Activated T-helper 1 cell treated with anti-CD3 and anti-CD28 coated beads, Interleukin-12 subunit alpha, Interleukin-12 subunit beta, Interleukin-2, Interleukin-4 antibody, amounts not matched to agents 30 ng/mL and 10 ng/mL and 1 ng/mL, durations not matched to agents 14 hours and 24 hours and 36 hours (primary cell): ENCODE data around the gene LRRC74B. TPM values are rescaled to one million over a fixed set of nuclear protein-coding genes. Genes with fewer than 3 reads are reported as not detected.
A peak's percentile ranks its signal among the peaks of the same experiment; 100 is the strongest.
"Not testable (repeated sequence)": the region's sequence is repeated elsewhere in the genome, so short reads cannot be mapped to it uniquely, and the experiment has no call there.

Experiments
- DNase-seq: peaks from one replicate; pipeline ENCODE4 v3.0.0; 2021; ENCODE audit warnings: low spot score
- H3K27ac Mint-ChIP-seq: one replicate; pipeline ENCODE4 v1.8.0; 2021; ENCODE audit warnings: mild to moderate bottlenecking, mixed read lengths
- H3K27me3 Mint-ChIP-seq: one replicate; pipeline ENCODE4 v1.8.0; 2022; ENCODE audit warnings: mild to moderate bottlenecking, moderate library complexity, mixed read lengths; ENCODE audit not compliant: insufficient read depth
- H3K36me3 Mint-ChIP-seq: one replicate; pipeline ENCODE4 v1.8.0; 2021; ENCODE audit warnings: low read depth, mixed read lengths
- H3K4me1 Mint-ChIP-seq: one replicate; pipeline ENCODE4 v1.8.0; 2021; ENCODE audit warnings: low read depth, mixed read lengths
- H3K4me3 Mint-ChIP-seq: one replicate; pipeline ENCODE4 v1.8.0; 2021; ENCODE audit warnings: mild to moderate bottlenecking, moderate library complexity, mixed read lengths
- H3K9me3 Mint-ChIP-seq: one replicate; pipeline ENCODE4 v1.8.0; 2021; ENCODE audit warnings: mixed read lengths
- intact Hi-C: fragments of 100-400 bp; cut with micrococcal nuclease; formaldehyde crosslinking; loops from one replicate; pipeline ENCODE4 v1.15.1; 2024
- total RNA-seq: library from RNA; stranded (reverse); gene quantifications from 2 replicates; pipeline ENCODE4 v1.2.3, GENCODE V29; 2022

Gene LRRC74B
- total RNA-seq, 1 donor from 2014 or later: not detected

DNA sequence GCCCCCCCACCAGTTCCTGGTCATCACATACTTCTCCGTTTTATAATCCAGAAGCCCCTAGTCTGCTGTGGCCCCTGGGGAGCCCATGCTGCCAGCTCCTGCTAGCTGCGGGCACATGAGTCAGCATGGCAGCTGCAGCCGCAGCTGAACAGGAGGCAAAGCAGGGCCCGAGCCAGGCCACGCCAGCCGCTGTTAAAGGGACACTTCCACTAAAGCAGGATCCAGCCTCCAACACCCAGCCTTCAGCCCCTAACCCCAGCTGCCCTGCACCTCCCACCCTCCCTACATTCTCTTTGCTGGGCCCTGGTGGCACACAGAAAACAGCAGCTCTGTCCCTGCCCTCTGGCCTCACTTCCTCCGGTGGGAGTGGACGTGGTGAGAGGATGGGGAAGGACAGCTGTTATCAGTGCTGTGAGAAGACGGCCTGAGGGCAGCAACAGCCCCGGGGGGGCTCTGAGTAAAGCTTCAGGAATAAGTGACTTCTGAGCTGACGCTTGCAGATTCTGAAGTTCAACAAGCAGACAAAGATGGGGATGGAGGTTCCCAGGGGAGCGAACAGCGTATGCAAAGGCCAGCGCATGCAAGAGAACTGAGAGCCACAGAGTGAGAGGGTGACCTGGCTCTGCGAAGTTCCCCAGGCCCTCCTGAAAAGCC, 688 bp upstream of the LRRC74B start:
- no peaks in the 10 kb centered on the region for H3K36me3 Mint-ChIP-seq

DNA sequence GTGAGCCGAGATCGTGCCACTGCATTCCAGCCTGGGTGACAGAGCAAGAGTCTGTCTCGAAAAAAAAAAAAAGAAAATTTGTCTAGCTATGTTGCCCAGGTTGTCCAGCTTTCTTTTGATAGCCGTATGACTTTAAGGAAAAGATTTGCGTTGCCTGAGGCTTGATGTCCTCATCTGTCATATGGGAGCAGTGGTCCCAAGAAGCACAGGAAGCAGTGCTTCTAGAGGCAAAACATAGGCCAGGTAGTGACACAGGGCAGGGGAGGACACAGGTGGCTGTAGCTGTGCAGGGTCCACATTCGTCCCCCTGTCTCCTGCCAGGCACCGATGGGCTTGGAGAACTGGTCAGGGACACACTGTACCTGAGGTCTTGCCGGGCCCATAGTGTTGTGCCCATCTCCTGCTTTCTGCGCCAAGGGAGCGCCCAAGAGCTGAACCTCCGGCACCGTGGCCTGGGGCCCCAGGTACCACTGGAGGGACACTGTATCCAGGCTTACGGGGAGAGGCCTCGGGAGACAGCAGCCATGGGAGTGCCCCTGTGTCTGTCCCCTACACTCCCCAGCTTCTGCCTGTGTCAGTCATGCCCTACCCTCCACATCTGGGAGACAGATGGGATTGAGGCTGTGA, 1.4 kb downstream of the LRRC74B start:
- Mint-ChIP-seq H3K27me3 (peaks cover 22% of the 10 kb centered on the region), H3K36me3 (no peaks in the 10 kb centered on the region), H3K4me3 (no peak overlapping the region), H3K4me1 (peaks cover 29% of the 10 kb centered on the region), H3K9me3 (no peaks in the 10 kb centered on the region), H3K27ac (no peak overlapping the region)
- no peak for DNase-seq
- intact Hi-C loops: no loop called here

More for the DNA sequence above, 688 bp upstream of the LRRC74B start:
- H3K27me3 Mint-ChIP-seq: peaks cover 22% of the 10 kb centered on the region
- peak overlapping the region; percentile 80 for H3K27ac Mint-ChIP-seq
- H3K4me3 Mint-ChIP-seq: no peak overlapping the region
- no peak for DNase-seq
- intact Hi-C loops: loop anchor here (1.0 kb wide), 1 partner anchor 31 kb away; no protein-coding TSS in a partner anchor
- peaks cover 17% of the 10 kb centered on the region for H3K4me1 Mint-ChIP-seq
- no peaks in the 10 kb centered on the region for H3K9me3 Mint-ChIP-seq

DNA sequence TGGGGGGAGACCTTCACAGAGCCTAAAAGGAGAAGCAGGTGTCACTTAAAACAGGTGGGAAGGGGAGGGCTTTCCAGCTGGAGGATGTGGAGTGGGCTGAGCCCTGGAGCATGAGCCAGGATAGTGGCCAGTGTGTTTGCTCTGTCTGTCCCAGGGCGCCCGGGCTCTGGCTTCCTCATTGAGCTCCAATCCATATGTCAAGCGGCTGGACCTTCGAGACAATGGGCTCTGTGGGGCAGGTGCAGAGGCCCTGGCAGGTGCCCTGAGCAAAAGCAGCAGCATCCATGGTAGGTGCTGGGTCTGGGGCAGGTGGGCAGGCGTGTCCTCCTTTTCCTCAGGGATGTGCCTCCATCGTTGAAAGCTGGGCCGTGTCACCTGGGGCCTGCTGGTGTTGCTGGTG, 2.0 kb downstream of the LRRC74B start:
- intact Hi-C loops: no loop called here
- Mint-ChIP-seq H3K27me3 (peaks cover 19% of the 10 kb centered on the region), H3K27ac (no peak overlapping the region), H3K4me1 (peaks cover 30% of the 10 kb centered on the region), H3K36me3 (no peaks in the 10 kb centered on the region), H3K4me3 (no peak overlapping the region), H3K9me3 (no peaks in the 10 kb centered on the region)
- DNase-seq: no peak

DNA sequence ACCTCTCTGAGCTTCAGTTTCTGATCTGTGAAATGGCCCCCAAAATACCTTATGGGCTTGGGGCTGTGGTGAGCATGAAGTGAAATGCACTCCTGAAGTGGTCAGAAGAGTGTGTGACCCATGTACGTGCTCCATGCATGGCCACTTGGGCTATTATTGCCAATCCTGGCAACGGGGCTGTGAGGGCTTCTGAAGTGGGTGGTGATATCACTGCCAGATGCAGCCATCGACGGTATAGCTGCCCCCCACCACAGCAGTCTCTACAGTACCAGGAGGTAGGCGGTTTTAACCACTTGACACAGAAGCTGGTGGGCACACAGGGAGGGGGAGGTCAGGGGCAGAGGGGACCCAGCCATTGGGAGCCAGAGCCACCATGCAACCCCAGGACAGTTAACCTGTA, 2.7 kb downstream of the LRRC74B start:
- H3K27ac Mint-ChIP-seq, H3K4me3 Mint-ChIP-seq, intact Hi-C loops, H3K36me3 Mint-ChIP-seq, H3K9me3 Mint-ChIP-seq, DNase-seq: not testable (repeated sequence)
- Mint-ChIP-seq H3K27me3 (peaks cover 14% of the 10 kb centered on the region), H3K4me1 (peaks cover 25% of the 10 kb centered on the region)

DNA sequence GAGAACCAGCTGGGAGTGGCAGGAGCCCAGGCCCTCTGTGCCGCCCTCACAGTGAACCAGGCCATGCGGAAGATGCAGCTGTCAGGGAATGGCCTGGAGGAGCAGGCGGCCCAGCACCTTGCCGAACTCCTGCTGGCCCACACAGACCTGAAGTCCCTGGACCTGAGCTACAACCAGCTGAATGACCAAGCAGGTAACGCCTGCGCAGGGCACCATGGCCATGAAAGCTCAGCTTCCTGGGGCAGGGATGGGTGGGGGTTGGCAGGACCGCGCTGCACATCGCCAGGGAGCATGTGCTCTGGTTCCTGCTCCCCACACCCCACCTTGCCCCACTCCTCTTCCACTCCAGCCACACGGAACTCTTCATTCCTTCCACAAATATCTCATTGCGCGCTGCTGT, 3.2 kb downstream of the LRRC74B start:
- intact Hi-C loops, DNase-seq, H3K27ac Mint-ChIP-seq, H3K36me3 Mint-ChIP-seq, H3K9me3 Mint-ChIP-seq, H3K4me3 Mint-ChIP-seq: not testable (repeated sequence)
- Mint-ChIP-seq H3K27me3 (peaks cover 13% of the 10 kb centered on the region), H3K4me1 (peaks cover 22% of the 10 kb centered on the region)

DNA sequence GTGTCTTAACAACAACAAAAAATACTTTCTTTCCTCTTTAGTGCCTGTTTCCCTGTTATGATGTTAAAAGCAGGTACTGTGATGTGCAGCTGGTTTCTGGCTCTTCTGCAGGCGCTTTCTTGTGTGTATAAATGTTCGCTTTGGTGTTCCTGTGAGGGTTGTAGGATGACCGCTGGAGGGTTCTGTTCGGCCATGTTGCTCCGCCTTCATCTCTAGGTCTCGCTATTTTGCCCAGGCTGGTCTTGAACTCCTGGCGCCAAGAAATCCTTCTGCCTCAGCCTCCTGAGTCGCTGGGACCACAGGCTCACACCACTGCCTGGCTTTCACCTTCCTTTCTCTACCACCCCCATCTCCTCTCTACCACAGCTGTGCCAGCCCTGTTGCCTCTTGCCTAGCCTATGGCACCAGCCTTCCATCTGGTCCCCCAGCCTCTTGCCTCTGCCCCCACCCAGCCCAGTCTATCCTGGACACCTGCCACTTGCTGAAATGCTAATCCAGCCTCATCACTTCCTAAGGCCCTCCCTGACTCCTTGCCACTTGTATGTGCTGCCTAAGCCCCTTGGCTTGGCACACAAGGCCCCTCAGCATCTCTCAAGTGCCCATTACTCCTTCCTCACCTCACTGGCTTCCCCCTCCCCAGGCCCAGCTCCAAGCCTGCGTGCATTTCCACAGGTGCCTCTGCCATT, 5.5 kb downstream of the LRRC74B start:
- Mint-ChIP-seq H3K27me3 (peaks cover 9% of the 10 kb centered on the region), H3K9me3 (no peaks in the 10 kb centered on the region), H3K4me1 (peaks cover 21% of the 10 kb centered on the region), H3K36me3 (no peaks in the 10 kb centered on the region), H3K27ac (no peak overlapping the region), H3K4me3 (no peak overlapping the region)
- DNase-seq: no peak
- intact Hi-C loops: no loop called here

DNA sequence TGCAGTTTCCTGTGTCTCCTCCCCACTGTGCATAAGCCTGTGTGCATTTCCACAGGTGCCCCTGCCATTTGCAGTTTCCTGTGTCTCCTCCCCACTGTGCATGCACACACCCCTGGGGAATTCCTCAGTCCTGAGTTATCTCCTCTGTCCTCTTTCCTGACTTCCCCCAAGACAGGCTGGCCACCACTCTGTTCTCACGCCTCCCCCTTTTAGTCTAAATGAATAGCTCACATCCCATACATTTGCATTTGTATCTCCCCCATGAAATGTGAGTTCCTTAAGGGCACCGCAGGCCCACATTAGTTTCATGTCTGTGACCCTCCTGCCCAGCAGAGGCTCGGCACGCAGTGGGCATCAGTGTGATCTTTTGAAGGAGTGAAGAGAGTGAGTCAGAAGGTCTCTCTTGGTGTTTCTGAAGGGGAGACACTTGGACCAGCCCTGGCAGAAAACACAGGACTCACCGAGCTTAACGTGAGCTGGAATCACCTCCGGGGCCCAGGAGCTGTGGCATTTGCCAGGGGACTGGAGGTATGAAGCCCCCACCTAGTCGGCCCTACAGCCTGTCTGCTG, 6.2 kb downstream of the LRRC74B start:
- DNase-seq: no peak
- Mint-ChIP-seq H3K27me3 (peaks cover 13% of the 10 kb centered on the region), H3K4me1 (peaks cover 27% of the 10 kb centered on the region), H3K27ac (no peak overlapping the region), H3K4me3 (no peak overlapping the region), H3K36me3 (no peaks in the 10 kb centered on the region), H3K9me3 (no peaks in the 10 kb centered on the region)
- intact Hi-C loops: no loop called here

DNA sequence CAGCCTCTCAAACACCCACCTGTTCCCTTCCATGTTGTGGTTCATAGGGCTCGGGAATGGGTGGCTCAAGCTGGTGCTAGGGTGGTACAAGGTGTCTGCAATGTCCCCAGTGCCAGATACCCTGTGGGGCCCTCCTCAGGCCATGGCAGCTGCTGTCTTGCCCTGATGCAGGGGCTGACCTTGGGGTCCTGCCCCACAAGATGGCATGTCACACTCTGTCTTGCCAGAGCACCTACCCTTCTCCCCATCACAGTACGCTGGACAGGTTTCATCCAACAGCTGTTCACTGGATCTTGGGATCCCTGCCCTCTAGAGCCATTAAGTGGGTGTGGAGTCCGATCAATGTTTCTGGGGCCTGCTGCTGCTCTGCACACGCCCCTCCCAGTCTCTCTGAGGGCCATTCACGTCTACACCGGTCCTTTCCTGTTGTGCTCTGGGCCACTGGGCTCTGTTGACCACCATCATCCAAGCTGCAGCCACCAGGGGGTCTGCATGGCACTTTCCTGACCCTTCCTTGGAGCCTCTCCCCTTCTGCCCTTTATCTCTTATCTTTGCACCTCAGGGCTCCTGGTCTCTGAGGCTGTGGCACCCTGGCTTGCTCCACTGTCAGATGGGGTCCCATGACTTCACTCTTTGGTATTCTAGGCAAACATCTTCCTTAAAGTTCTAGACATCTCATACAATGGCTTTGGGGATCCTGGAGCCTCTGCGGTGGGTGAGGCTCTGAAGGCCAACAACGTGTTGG, 7.1 kb downstream of the LRRC74B start:
- intact Hi-C loops: no loop called here
- Mint-ChIP-seq H3K4me3 (no peak overlapping the region), H3K36me3 (no peaks in the 10 kb centered on the region), H3K27me3 (peaks cover 13% of the 10 kb centered on the region), H3K4me1 (peaks cover 28% of the 10 kb centered on the region), H3K9me3 (no peaks in the 10 kb centered on the region), H3K27ac (no peak overlapping the region)
- DNase-seq: no peak

DNA sequence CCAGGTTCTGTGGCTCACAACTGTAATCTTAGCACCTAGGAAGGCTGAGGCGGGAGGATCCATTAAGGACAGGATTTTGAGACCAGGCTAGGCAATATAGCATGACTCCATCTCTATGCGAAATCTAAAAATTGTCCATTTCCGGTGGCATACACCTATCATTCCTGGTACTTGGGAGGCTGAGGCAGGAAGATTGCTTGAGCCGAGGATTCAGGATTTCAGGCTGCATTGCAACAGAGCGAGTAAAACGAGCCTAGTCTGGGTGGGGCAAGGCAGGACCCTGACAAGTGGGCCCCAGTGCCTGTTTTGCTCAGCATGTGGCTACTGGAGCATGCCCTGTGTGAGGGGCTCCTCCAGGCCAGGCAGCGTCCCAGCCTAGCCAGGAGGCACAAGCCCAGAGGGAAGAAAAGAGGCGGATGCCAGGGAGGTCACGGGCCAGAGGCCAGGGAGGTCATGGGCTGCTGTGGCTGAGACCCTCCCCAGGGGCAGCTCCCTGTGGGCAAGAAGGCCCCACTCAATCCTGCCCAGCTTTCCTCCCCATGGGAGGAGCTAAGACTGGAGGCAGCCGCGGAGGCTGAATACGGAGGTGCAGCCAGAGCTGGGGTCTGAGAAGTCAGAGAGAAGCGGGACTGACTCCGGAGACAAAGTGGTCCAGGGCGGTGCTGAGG, 8.4 kb downstream of the LRRC74B start:
- peaks cover 13% of the 10 kb centered on the region for H3K27me3 Mint-ChIP-seq
- H3K9me3 Mint-ChIP-seq: no peaks in the 10 kb centered on the region
- H3K36me3 Mint-ChIP-seq: no peaks in the 10 kb centered on the region

DNA sequence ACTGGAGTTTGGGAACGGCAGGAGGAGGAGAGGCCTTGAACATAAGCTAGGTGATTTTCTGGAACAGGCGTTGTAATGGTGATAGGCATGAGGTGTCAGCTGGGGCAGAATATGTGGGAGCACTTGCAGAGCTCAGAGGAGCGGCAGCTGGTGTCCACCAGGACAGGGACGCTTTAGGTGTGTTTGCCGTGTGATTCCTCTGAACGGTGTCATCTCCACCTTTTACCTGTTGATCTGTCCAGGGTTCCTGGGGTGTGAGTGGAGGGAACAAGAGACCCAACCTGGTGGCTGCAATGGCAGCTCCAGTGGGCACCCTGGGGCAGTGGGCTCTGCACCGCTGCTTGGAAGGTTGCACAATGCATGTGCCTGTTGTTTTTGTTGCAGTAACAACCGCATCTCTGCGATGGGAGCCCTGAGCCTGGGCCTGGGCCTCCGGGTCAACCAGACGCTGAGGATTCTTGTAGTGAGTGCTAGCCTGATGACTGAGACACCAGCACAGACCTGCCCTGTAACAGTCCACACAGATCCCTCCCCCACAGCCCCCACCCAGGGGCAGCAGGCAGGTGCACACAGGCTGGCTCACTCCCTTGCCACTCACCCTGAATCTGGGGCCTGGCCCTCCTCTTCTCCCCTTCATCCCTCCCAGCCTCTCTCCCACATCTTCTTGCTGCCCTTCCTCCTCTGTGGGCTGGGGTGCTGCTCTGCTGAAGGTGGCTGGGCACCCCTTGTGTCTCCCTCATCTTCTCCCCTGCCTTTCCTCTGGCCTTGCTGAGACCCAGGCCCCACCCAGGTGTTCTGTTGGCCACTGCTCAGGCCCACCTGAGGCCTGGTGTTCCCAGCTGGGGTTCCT, 9.2 kb downstream of the LRRC74B start:
- H3K27ac Mint-ChIP-seq: no peak overlapping the region
- DNase-seq: no peak
- intact Hi-C loops: no loop called here
- H3K4me1 Mint-ChIP-seq: peaks cover 28% of the 10 kb centered on the region
- H3K27me3 Mint-ChIP-seq: peaks cover 13% of the 10 kb centered on the region
- H3K4me3 Mint-ChIP-seq: no peak overlapping the region
- no peaks in the 10 kb centered on the region for H3K36me3 Mint-ChIP-seq
- no peaks in the 10 kb centered on the region for H3K9me3 Mint-ChIP-seq

More for the DNA sequence above, 8.4 kb downstream of the LRRC74B start:
- peaks cover 28% of the 10 kb centered on the region for H3K4me1 Mint-ChIP-seq
- no peak overlapping the region for H3K27ac Mint-ChIP-seq
- no peak for DNase-seq
- no peak overlapping the region for H3K4me3 Mint-ChIP-seq
- intact Hi-C loops: no loop called here

DNA sequence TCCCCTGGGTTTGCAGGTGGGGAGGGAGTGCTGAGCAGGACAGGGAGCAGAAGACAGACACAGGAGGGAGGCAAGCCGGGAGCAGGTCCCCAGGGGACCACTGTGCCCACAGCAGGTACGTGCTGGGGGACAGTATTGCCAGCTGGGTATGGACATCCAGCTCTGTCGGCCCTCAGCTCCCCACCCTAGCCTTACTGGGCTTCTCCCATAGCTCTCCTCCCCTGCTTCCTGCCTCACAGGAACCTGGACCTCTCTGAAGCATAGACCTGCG, 9.8 kb downstream of the LRRC74B start:
- peaks cover 13% of the 10 kb centered on the region for H3K27me3 Mint-ChIP-seq
- no peak overlapping the region for H3K4me3 Mint-ChIP-seq
- H3K4me1 Mint-ChIP-seq: peaks cover 28% of the 10 kb centered on the region
- H3K27ac Mint-ChIP-seq: no peak overlapping the region
- H3K36me3 Mint-ChIP-seq: no peaks in the 10 kb centered on the region
- H3K9me3 Mint-ChIP-seq: no peaks in the 10 kb centered on the region
- intact Hi-C loops: no loop called here
- DNase-seq: no peak

DNA sequence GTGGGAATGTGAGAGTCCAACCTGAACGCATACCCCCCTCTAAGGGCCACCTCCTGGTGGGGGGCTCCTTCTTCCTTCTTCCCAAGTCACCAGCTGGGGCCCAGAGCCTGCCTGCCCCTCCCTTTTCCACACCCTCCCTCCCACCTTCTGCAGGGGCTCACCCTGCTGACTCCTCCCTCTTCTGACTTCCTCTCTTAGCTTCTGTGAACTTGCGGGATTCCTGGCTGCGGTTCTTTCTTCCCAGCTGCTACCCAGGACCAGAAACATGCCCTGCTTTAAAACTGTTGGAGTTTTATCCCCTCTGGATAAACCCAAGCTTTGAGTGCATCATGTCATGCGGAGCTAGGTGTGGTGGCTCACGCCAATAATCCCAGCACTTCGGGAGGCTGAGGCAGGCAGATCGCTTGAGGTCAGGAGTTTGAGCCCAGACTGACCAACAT, 10.2 kb downstream of the LRRC74B start:
- intact Hi-C loops: no loop called here
- DNase-seq: no peak
- no peaks in the 10 kb centered on the region for H3K9me3 Mint-ChIP-seq
- H3K27ac Mint-ChIP-seq: no peak overlapping the region
- H3K4me3 Mint-ChIP-seq: no peak overlapping the region
- H3K4me1 Mint-ChIP-seq: peaks cover 28% of the 10 kb centered on the region
- peaks cover 13% of the 10 kb centered on the region for H3K27me3 Mint-ChIP-seq
- H3K36me3 Mint-ChIP-seq: no peaks in the 10 kb centered on the region
